Calu3 (cell line): ENCODE results near the gene NTM. TPM values are rescaled to one million over a fixed set of nuclear protein-coding genes. Genes with fewer than 3 reads are reported as not detected.

Source experiments
- BruUV-seq: library from RNA; stranded (reverse); fragments of 400-500 nt; replicated peaks from 2 replicates; lab custom pipeline; 2021; lab: Mats Ljungman, UMichigan
- CTCF ChIA-PET: fragments of 300-600 bp; sonication (Branson Sonifier 250); formaldehyde crosslinking; loops from one replicate; lab custom pipeline; 2022; ENCODE audit warnings: antibody characterized with exemption; lab: Charles Lee
- DNase-seq: peaks from one replicate; pipeline ENCODE4 v3.0.0; 2022
- H3K27ac Mint-ChIP-seq: one replicate; pipeline ENCODE4 v1.8.0; 2022; ENCODE audit warnings: mixed read lengths; ENCODE audit not compliant: unreplicated experiment
- H3K27me3 Mint-ChIP-seq: one replicate; pipeline ENCODE4 v1.8.0; 2022; ENCODE audit warnings: mixed read lengths; ENCODE audit not compliant: unreplicated experiment
- H3K36me3 Mint-ChIP-seq: one replicate; pipeline ENCODE4 v1.8.0; 2022; ENCODE audit warnings: mild to moderate bottlenecking, moderate library complexity, mixed read lengths; ENCODE audit not compliant: insufficient read depth, unreplicated experiment
- H3K4me1 Mint-ChIP-seq: one replicate; pipeline ENCODE4 v1.8.0; 2022; ENCODE audit warnings: mild to moderate bottlenecking, low read depth, mixed read lengths; ENCODE audit not compliant: unreplicated experiment
- H3K4me3 Mint-ChIP-seq: one replicate; pipeline ENCODE4 v1.8.0; 2022; ENCODE audit warnings: mild to moderate bottlenecking, low read depth, moderate library complexity, mixed read lengths; ENCODE audit not compliant: unreplicated experiment
- H3K9me3 Mint-ChIP-seq: one replicate; pipeline ENCODE4 v1.8.0; 2022; ENCODE audit warnings: low read depth, mixed read lengths; ENCODE audit not compliant: unreplicated experiment
- intact Hi-C: fragments of 100-400 bp; cut with micrococcal nuclease; formaldehyde crosslinking; loops from one replicate; pipeline ENCODE4 v1.10.0; 2022; ENCODE audit not compliant: unreplicated experiment
- total RNA-seq: library from RNA; stranded (reverse); gene quantifications from 2 replicates; pipeline ENCODE4 v1.2.3, GENCODE V29; 2022
- TF ChIP-seq, protein P1 (sequence below): fragments of 200-600 bp; IDR thresholded peaks from one replicate; pipeline ENCODE4 v1.8.0; 2022; ENCODE audit warnings: antibody characterized with exemption; ENCODE audit not compliant: unreplicated experiment

The NTM gene
- total RNA-seq, 1 experiment from 2014 or later = not detected

- TF ChIP-seq, protein P1, sequence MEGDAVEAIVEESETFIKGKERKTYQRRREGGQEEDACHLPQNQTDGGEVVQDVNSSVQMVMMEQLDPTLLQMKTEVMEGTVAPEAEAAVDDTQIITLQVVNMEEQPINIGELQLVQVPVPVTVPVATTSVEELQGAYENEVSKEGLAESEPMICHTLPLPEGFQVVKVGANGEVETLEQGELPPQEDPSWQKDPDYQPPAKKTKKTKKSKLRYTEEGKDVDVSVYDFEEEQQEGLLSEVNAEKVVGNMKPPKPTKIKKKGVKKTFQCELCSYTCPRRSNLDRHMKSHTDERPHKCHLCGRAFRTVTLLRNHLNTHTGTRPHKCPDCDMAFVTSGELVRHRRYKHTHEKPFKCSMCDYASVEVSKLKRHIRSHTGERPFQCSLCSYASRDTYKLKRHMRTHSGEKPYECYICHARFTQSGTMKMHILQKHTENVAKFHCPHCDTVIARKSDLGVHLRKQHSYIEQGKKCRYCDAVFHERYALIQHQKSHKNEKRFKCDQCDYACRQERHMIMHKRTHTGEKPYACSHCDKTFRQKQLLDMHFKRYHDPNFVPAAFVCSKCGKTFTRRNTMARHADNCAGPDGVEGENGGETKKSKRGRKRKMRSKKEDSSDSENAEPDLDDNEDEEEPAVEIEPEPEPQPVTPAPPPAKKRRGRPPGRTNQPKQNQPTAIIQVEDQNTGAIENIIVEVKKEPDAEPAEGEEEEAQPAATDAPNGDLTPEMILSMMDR = no peak
- H3K27ac Mint-ChIP-seq = no peak overlapping the region
- DNase-seq = no peak
- no peaks in the 10 kb centered on the region for H3K36me3 Mint-ChIP-seq
- no peaks in the 10 kb centered on the region for H3K27me3 Mint-ChIP-seq
- peaks cover 16% of the 10 kb centered on the region for H3K9me3 Mint-ChIP-seq
- no peak overlapping the region for H3K4me3 Mint-ChIP-seq
- BruUV-seq = no TSS peak
- CTCF ChIA-PET = no interaction called here
- intact Hi-C loops = no loop called here
- no peaks in the 10 kb centered on the region for H3K4me1 Mint-ChIP-seq
Observed at GRCh38 chr11:132228746-132229325, 858.4 kb downstream of the NTM start.

GRCh38 chr11:132231656-132232347 lies 861.4 kb downstream of the NTM start:
- intact Hi-C loops = no loop called here
- H3K36me3 Mint-ChIP-seq = no peaks in the 10 kb centered on the region
- no peaks in the 10 kb centered on the region for H3K27me3 Mint-ChIP-seq
- H3K9me3 Mint-ChIP-seq = peaks cover 11% of the 10 kb centered on the region
- CTCF ChIA-PET = no interaction called here
- no peak for DNase-seq
- H3K4me1 Mint-ChIP-seq = no peaks in the 10 kb centered on the region
- TF ChIP-seq, protein P1 = no peak
- H3K27ac Mint-ChIP-seq = no peak overlapping the region
- H3K4me3 Mint-ChIP-seq = no peak overlapping the region
- BruUV-seq = no TSS peak

GRCh38 chr11:132234878-132235277 lies 864.5 kb downstream of the NTM start:
- Mint-ChIP-seq H3K4me1 (no peaks in the 10 kb centered on the region), H3K4me3 (no peak overlapping the region), H3K36me3 (no peaks in the 10 kb centered on the region), H3K27me3 (no peaks in the 10 kb centered on the region), H3K27ac (no peak overlapping the region), H3K9me3 (peaks cover 10% of the 10 kb centered on the region)
- TF ChIP-seq, protein P1 = no peak
- no peak for DNase-seq
- intact Hi-C loops = no loop called here
- CTCF ChIA-PET = no interaction called here
- BruUV-seq = no TSS peak

DNA sequence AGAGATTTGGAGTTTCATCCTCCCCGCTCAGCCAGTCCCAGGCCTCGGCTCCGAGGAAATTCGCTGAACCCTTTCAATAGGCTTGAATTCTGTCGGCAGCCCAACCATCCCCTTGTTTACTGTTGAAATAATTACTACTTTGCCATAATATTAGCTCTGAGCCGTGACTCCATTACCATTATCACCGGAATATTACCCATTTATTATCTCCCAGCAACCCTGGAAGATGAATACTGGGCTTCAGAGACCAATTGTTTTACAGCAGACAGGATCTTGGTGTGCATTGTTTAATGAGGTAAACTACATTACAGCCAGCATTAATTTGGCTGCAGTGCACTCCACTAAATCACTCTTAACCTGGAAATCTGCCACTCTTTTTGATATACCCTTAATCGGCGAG lies 867.4 kb downstream of the NTM start:
- TF ChIP-seq, protein P1 = no peak
- Mint-ChIP-seq H3K4me3 (no peak overlapping the region), H3K27ac (no peak overlapping the region), H3K36me3 (no peaks in the 10 kb centered on the region), H3K4me1 (no peaks in the 10 kb centered on the region), H3K27me3 (no peaks in the 10 kb centered on the region), H3K9me3 (peaks cover 12% of the 10 kb centered on the region)
- CTCF ChIA-PET = no interaction called here
- no peak for DNase-seq
- no TSS peak for BruUV-seq
- intact Hi-C loops = no loop called here
